Keratinocyte (primary cell): ENCODE results near the gene VTI1A. TPM values are rescaled to one million over a fixed set of nuclear protein-coding genes. Genes with fewer than 3 reads are reported as not detected.

Source experiments
- DNase-seq: peaks from one replicate; pipeline ENCODE4 v3.0.0-alpha.2; 2011; ENCODE audit warnings: low read depth, missing footprints, low spot score
- FAIRE-seq: peaks from 2 replicates; lab custom pipeline; 2011; peaks lifted over from hg19 to GRCh38; lab: Jason Lieb, UNC
- H2AFZ ChIP-seq: 2 replicates; pipeline ENCODE4 v1.6.0; 2012; ENCODE audit warnings: low read length, control low read depth, inconsistent platforms; ENCODE audit not compliant: control insufficient read depth
- H3K27ac ChIP-seq: 2 replicates; pipeline ENCODE4 v1.5.1; 2011; ENCODE audit warnings: low read length; ENCODE audit not compliant: control insufficient read depth, insufficient read depth
- H3K27me3 ChIP-seq: 3 replicates; pipeline ENCODE4 v1.6.0; 2011; ENCODE audit warnings: low read length; ENCODE audit not compliant: control insufficient read depth, insufficient read depth; ENCODE audit errors: extremely low read depth
- H3K36me3 ChIP-seq, 2 experiments: 2 replicates in 1 of 2; 3 replicates in 1 of 2; pipeline ENCODE4 v1.5.1; 2011; ENCODE audit warnings: low read length in 2 of 2, mild to moderate bottlenecking in 1 of 2; ENCODE audit not compliant: control insufficient read depth in 2 of 2, insufficient read depth in 2 of 2; ENCODE audit errors: extremely low read depth in 1 of 2
- H3K4me1 ChIP-seq: 3 replicates; pipeline ENCODE4 v1.5.1; 2011; ENCODE audit warnings: low read length; ENCODE audit not compliant: control insufficient read depth, insufficient read depth; ENCODE audit errors: extremely low read depth
- H3K4me2 ChIP-seq: 3 replicates; pipeline ENCODE4 v1.6.0; 2011; ENCODE audit warnings: low read depth, low read length; ENCODE audit not compliant: control insufficient read depth, insufficient read depth; ENCODE audit errors: extremely low read depth
- H3K4me3 ChIP-seq, 3 experiments: fragments of 200-600 bp in 1 of 3; sonication (generic) in 1 of 3; 2 replicates in 2 of 3; 3 replicates in 1 of 3; pipeline ENCODE4 v1.5.1; 2011 to 2016; ENCODE audit warnings: low read length in 3 of 3, mild to moderate bottlenecking in 3 of 3, control low read depth in 2 of 3, inconsistent platforms in 1 of 3, low read depth in 1 of 3, mixed read lengths in 1 of 3, mixed run types in 1 of 3, moderate library complexity in 1 of 3; ENCODE audit not compliant: control insufficient read depth in 2 of 3, insufficient read depth in 2 of 3; ENCODE audit errors: extremely low read depth in 1 of 3
- H3K79me2 ChIP-seq: 2 replicates; pipeline ENCODE4 v1.6.0; 2012; ENCODE audit warnings: low read length; ENCODE audit not compliant: control insufficient read depth, insufficient read depth
- H3K9ac ChIP-seq: 3 replicates; pipeline ENCODE4 v1.6.0; 2011; ENCODE audit warnings: low read length; ENCODE audit not compliant: control insufficient read depth, insufficient read depth; ENCODE audit errors: extremely low read depth
- H3K9me1 ChIP-seq: 3 replicates; pipeline ENCODE4 v1.6.0; 2011; ENCODE audit warnings: low read length; ENCODE audit not compliant: control insufficient read depth, insufficient read depth; ENCODE audit errors: extremely low read depth
- H3K9me3 ChIP-seq: 2 replicates; pipeline ENCODE4 v1.5.1; 2012; ENCODE audit warnings: low read depth, low read length; ENCODE audit not compliant: control insufficient read depth
- H4K20me1 ChIP-seq: 3 replicates; pipeline ENCODE4 v1.6.0; 2011; ENCODE audit warnings: low read length; ENCODE audit not compliant: control insufficient read depth, insufficient read depth; ENCODE audit errors: extremely low read depth
- EZH2 ChIP-seq: IDR thresholded peaks from one replicate; pipeline ENCODE4 v1.6.1; 2012; ENCODE audit warnings: inconsistent platforms, mild to moderate bottlenecking, low read length, moderate library complexity
- dilution Hi-C: fragments of 300-500 bp; cut with MboI; formaldehyde crosslinking; loops from one replicate; pipeline ENCODE4 v1.7.0; 2020; ENCODE audit warnings: low sequenced_read_pairs; ENCODE audit not compliant: extremely low pct_ligation_motif_present
- polyA plus RNA-seq, 5 experiments: library from polyadenylated mRNA; depleted of rRNA in 3 of 5; stranded (reverse) in 3 of 5; stranded (forward) in 1 of 5; unstranded in 1 of 5; fragments of >200 nt; gene quantifications; 1 replicate in 1 of 5; 2 replicates in 3 of 5; 3 replicates in 1 of 5; pipeline versions ENCODE4 v1.2.1 to v1.2.3, GENCODE V29; 2011 to 2012; ENCODE audit warnings: missing spikeins in 2 of 5, low read depth in 1 of 5, low replicate concordance in 1 of 5
- TF ChIP-seq, protein P1 (sequence below), 3 experiments: IDR thresholded peaks in 1 of 3; conservative IDR thresholded peaks in 1 of 3; optimal IDR thresholded peaks in 1 of 3; 2 replicates in 2 of 3; 3 replicates in 1 of 3; pipeline versions ENCODE3 to v1.5.1; 2011; ENCODE audit warnings: low read length in 3 of 3, mild to moderate bottlenecking in 3 of 3, moderate library complexity in 2 of 3, control low read depth in 1 of 3, inconsistent platforms in 1 of 3; ENCODE audit not compliant: insufficient read depth in 2 of 3; ENCODE audit errors: extremely low read depth in 1 of 3

Gene VTI1A
- polyA plus RNA-seq, 1 donor (not counting 4 experiments of a cell fraction or from before 2014, with no cell fraction given): 18.5 TPM

DNA sequence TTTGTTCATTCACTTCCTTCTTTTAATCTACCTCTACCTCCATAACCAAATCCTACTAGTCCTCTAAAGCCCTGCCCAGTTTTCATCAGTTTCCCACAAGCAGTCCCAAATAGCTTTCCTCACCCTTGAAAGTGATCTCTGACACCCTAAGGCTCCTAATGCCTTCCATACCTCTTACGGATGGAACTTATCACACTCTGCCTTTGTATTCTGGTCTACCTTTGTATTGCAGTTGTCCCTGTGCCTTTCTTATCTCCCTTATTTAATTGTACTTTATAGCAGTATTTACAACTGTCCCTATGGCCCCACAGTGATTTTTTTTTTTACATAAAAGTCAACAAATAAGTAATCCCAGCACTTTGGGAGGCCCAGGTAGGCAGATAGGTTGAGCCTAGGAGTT lies 39.3 kb upstream of the VTI1A start:
- no peak for DNase-seq
- TF ChIP-seq, protein P1, sequence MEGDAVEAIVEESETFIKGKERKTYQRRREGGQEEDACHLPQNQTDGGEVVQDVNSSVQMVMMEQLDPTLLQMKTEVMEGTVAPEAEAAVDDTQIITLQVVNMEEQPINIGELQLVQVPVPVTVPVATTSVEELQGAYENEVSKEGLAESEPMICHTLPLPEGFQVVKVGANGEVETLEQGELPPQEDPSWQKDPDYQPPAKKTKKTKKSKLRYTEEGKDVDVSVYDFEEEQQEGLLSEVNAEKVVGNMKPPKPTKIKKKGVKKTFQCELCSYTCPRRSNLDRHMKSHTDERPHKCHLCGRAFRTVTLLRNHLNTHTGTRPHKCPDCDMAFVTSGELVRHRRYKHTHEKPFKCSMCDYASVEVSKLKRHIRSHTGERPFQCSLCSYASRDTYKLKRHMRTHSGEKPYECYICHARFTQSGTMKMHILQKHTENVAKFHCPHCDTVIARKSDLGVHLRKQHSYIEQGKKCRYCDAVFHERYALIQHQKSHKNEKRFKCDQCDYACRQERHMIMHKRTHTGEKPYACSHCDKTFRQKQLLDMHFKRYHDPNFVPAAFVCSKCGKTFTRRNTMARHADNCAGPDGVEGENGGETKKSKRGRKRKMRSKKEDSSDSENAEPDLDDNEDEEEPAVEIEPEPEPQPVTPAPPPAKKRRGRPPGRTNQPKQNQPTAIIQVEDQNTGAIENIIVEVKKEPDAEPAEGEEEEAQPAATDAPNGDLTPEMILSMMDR (optimal IDR thresholded peaks at IDR 0.05 in 1 of 3, IDR thresholded peaks at IDR 0.05 in 1 of 3, conservative IDR thresholded peaks at IDR 0.05 in 1 of 3; ENCODE audit: extremely low read depth in 1 of 3, insufficient read depth in 2 of 3, low read length in 3 of 3): no peak
- Histone ChIP-seq H3K4me3 (no peak overlapping the region), H3K9me3 (no peaks in the 10 kb centered on the region), H3K4me1 (no peaks in the 10 kb centered on the region), H3K79me2 (no peaks in the 10 kb centered on the region), H3K9ac (no peak overlapping the region), H2AFZ (no peak overlapping the region), H3K4me2 (no peak overlapping the region), H3K27ac (no peak overlapping the region), H3K27me3 (peaks cover 4% of the 10 kb centered on the region), H4K20me1 (no peaks in the 10 kb centered on the region), H3K36me3 (no peaks in the 10 kb centered on the region), H3K9me1 (no peaks in the 10 kb centered on the region)
- dilution Hi-C loops: no loop called here
- no peak for FAIRE-seq

DNA sequence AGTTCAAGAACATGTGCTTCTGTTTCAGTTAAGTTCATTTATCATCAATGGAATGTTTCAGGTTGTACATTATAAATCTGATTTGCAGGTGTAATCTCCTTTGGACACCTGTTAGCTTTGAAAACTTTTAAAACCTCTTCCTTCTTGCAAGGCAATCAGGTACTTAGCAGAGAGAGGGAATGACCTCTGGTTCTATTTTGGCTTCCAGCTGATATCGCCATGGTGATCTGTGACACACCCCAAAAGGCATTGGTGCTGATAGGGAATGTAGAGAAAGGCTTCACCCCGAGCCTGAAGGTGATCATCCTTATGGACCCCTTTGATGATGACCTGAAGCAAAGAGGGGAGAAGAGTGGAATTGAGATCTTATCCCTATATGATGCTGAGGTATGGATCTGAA lies 37.7 kb upstream of the VTI1A start:
- no peaks in the 10 kb centered on the region for H3K9me3 ChIP-seq
- TF ChIP-seq, protein P1 (optimal IDR thresholded peaks at IDR 0.05 in 1 of 3, IDR thresholded peaks at IDR 0.05 in 1 of 3, conservative IDR thresholded peaks at IDR 0.05 in 1 of 3; ENCODE audit: extremely low read depth in 1 of 3, insufficient read depth in 2 of 3, low read length in 3 of 3): no peak
- no peak for TF ChIP-seq EZH2
- H2AFZ ChIP-seq: no peak overlapping the region
- dilution Hi-C loops: no loop called here
- no peak overlapping the region for H3K4me2 ChIP-seq
- no peaks in the 10 kb centered on the region for H3K79me2 ChIP-seq
- DNase-seq (no peak), FAIRE-seq (no peak)
- H3K27me3 ChIP-seq: peaks cover 4% of the 10 kb centered on the region
- H3K9ac ChIP-seq: no peak overlapping the region
- no peak overlapping the region for H3K4me3 ChIP-seq
- H3K27ac ChIP-seq: no peak overlapping the region
- H3K4me1 ChIP-seq: no peaks in the 10 kb centered on the region
- H4K20me1 ChIP-seq: no peaks in the 10 kb centered on the region
- H3K9me1 ChIP-seq: no peaks in the 10 kb centered on the region
- H3K36me3 ChIP-seq: no peaks in the 10 kb centered on the region
